Kidney glomerular epithelial cell (primary cell): ENCODE data around the gene SPANXN3.
A peak's percentile ranks its signal among the peaks of the same experiment; 100 is the strongest.
"Not testable (repeated sequence)": the region's sequence is repeated elsewhere in the genome, so short reads cannot be mapped to it uniquely, and the experiment has no call there.

ENCODE experiments used
- DNase-seq: peaks from one replicate; lab custom pipeline; 2025; lab: John Stamatoyannopoulos, UW

Gene SPANXN3, protein sequence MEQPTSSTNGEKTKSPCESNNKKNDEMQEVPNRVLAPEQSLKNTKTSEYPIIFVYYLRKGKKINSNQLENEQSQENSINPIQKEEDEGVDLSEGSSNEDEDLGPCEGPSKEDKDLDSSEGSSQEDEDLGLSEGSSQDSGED

DNA sequence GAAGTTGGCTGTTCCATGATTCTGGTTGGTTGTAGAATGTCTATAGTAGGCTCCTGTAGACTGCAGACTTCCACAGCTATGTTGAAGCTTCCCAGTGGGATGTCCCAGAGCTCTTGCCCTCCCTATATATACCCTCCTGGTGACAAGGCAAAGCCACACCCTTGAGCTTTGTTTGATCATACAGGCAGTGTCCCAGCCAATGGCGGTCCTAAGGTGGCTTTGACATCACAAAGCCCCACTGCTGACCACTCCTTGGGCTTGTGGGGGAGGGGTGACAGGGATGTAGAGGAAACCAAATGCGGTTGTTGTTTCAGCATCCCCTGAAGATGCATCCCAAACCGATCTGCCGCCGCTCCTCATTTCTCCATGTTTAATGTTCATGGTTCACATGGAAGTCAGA is at the start of gene SPANXN3:
Gene SPANXN3 (minus strand): TSS at position 101 of the 400 bp plus-strand sequence. CDS start 84 bp downstream, at position 17.
- not testable (repeated sequence) for DNase-seq

DNA sequence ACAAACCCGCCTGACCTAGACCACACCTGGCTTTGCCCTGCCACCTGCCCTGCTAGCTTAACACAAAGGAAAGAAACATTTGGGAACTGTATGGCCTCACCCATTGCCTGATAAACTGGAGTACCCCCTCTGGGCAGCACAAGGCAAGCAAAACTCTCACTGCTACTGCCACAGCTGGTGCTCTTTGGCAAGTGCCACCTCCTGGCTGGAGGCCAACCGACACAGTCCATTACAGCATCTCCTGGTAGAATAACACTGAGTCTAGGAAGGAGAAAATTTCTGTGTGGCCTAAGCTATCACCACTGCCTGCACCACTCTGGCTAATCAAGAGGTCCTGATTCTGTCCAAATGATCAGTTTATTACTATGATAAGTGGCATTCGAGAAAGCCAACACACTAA is 18.9 kb upstream of the SPANXN3 start:
- no peak for DNase-seq

DNA sequence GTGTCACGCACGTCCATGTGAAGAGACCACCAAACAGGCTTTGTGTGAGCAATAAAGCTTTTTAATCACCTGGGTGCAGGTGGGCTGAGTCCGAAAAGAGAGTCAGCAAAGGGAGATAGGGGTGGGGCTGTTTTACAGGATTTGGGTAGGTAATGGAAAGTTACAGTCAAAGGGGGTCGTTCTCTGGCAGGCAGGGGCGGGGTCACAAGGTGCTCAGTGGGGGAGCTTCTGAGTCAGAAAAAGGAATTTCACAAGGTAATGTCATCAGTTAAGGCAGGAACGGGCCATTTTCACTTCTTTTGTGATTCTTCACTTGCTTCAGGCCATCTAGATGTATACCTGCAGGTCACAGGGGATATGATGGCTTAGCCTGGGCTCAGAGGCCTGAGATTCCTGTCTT is 15.1 kb downstream of the SPANXN3 start:
- DNase-seq: not testable (repeated sequence)

DNA sequence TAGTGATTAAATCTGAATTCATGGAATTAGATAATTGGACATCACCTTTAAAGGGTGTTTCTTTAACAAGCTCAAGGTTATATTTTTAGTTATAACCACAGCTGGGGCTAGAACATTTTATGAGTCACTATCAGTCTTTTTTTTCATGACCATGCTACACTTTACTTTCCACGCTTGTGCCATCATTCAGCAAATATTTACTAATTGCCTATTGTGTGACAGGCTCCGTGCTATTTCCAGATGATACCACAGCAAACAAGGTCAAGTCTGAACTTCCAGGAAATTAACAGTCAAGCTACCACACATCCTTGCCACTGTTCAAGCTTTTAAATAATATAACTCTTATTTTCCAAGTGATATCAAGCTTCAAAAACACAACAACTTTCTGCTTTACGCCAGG is 16.5 kb downstream of the SPANXN3 start:
- DNase-seq: peak; percentile 4

DNA sequence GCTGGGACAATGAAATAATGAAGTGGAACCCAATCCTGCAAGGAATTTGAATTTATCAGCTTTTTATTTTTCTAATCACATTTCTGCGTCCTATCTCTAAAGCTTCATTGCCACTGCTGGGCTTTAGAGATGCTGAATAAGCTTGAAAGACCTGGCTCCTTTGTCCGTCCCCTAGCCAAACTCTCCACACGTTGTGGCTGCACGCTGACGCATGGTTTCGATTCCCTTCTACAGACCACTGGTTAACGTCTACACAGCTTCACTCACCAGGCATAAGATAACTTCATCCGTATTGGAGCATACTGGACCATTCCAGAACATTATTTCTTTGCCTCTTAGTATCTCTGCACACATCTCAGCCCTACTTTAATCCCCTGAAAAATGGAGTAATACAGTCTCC is 31.2 kb downstream of the SPANXN3 start:
- DNase-seq: no peak

DNA sequence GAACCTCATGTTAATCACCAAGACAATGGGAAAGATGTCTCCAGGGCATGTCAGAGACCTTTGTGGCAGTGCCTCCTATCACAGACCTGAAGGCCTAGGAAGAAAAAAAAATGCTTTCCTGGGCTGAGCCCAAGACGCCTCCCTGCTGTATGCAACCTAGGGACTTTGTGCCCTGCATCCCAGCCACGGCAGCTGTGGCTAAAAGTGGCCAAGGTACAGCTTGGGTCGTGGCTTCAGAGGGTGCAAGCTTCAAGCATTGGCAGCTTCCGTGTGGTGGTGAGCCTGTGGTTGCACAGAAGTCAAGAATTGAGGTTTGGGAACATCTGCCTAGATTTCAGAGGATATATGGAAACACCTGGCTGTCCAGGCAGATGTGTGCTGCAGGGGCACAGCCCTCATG is 40.5 kb downstream of the SPANXN3 start:
- no peak for DNase-seq

DNA sequence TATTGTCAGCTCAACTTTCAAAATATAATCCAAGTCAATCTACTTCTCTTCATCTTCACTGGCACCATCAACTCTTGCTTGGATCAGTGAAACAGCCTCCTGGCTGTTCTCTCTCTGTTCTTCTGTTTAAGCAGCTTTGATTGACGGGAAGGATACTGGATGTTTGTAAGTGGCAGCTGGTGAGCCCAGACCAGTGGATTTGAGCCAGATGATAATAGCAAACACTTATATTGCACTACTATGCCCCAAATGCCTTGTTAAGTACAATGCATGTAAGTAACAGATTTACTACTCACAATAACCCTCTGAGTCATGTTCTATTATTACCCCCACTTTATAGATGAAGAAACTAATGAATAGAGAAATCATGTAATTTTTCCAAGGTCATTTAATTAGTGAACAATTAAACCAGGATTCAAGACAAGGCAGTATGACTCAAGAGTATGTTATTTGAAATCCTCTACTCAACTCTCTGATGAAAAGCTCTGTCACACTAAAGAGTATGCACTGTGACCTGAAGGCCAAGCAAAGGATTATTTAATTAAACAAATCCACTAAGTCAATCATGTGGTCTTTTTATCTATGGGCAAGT is 44.8 kb downstream of the SPANXN3 start:
- DNase-seq: peak; percentile 78

DNA sequence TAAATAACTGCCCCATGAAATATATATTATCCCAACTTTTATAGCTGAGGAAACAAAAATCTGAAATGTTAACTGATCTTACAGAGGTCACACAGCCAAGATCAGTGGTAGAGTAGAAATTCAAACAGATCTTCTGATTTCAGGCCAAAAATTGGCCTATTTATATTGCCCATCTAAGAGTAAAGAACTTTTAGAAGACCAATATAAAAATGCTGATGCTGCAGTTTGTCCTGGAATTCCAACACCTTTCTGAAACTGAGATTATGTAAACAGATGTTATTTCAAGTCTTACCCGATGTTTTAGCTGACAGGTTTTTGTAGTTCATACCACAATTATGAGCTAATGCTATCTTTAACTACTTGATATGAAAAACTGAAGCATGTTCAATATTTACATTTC is 51.1 kb downstream of the SPANXN3 start:
- DNase-seq: peak; percentile 14

DNA sequence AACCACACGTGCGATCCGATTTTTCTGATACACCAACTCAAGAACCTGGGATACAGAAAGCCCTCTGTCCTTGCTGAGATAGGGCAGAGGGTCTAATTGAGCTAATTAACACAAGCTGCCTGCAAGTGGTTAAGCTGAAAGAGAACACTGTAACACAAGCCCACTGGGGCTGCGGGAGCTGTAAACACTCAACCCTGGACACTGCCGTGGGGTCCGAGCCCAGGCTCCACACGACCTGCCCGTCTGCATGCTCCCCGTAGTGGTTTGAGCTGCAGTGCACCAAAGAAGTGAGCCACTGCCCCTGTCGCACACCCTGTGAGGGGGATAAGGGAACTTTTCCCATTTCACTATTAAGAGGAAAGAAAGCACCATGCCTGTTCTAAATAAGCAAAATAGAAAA is 54.6 kb downstream of the SPANXN3 start:
- DNase-seq: no peak

DNA sequence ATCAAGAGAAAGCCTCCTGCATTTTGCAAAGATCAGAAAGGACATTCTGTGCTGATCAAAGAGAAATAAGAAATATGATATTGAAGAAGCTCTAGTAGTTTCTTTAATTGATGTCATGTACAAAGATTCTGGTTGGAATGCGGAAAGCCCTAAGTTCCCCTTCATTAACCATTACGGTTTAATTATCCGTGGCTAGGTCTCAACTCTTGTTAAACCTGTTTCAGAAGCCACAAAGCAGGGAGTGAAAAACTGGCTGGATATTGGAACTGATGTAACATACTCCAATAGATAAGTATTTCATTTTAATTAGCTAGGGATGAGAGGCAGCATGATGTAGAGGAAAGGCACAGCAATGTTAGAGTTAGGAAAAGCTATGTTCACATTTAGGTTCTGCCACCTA is 55.7 kb downstream of the SPANXN3 start:
- peak; percentile 25 for DNase-seq
